CD4-positive, alpha-beta T cell treated with Interleukin-4 for 1 hour (primary cell): ENCODE measurements around the gene ALCAM.
"Not testable (repeated sequence)": the region's sequence is repeated elsewhere in the genome, so short reads cannot be mapped to it uniquely, and the experiment has no call there.

Experiments used
- DNase-seq, 2 donors: peaks; one replicate each; pipeline ENCODE4 v3.0.0-alpha.2; 2020 to 2022

ALCAM gene

DNA sequence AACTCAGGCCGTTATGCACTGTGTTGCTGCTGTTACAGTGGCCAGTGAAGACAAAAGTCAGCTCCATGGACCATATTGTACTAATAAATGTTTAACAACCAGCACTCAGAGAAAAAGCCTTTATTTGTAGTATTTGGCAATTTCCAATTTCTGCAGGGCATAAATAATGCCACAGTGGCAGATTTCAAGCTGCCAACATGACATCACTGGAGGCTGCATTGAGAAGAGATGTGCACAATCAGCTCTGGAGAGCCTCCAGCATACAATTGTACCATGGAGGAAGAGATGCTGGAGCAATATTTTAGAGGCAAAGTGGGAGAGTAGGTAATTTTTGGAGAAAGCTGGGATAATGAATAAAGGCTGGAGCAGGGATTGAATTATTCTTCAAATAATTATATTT lies 9.7 kb upstream of the ALCAM start:
- DNase-seq, result no peak

DNA sequence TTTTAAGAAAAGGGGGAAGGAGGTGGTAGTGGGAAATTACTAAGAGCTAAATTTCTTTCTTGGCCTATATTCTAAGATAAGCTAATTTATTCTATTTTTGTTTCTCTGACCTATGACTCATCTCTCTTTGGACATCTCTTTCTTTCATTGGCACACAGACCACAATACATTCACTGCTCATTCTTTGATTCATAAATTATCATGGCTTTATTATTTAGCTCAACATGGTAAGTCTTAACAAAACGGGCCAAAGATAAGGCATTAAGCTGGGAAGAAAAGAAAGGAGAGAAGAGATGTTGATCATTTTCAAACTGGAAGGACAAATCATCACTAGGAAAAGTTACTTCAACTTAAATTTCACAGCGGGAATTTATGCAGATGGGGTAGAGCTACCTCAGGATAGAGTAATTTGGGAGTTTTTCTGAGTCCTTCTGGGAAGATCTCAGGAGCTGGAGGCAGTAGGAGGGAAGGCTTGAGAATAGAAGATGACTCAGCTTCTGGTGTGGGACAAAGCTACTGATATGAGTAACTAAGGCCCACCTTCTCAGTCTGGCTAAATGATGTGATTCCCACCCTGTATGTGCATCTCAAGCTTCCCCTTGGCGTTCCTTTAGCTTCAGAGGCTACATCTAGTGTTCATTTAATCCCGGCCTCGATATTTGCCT lies 7.5 kb upstream of the ALCAM start:
- no peak for DNase-seq

DNA sequence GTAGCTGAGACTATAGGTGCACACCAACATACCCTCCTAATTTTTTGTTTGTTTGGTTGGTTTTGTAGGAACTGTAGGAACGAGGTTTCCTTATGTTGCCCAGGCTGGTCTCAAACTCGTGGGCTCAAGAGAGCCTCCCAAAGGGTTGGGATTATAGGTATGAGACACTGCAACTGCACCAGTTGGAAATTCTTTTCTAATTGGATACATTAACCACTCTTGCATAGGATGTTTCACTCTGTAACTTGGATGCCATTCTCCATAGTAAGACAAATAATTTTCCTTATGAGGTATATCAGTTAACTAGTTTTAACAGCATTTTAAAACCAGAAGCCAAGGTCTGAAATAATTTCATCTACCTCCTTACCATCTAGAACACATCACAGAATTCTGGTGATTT lies 6.7 kb upstream of the ALCAM start:
- no peak for DNase-seq

DNA sequence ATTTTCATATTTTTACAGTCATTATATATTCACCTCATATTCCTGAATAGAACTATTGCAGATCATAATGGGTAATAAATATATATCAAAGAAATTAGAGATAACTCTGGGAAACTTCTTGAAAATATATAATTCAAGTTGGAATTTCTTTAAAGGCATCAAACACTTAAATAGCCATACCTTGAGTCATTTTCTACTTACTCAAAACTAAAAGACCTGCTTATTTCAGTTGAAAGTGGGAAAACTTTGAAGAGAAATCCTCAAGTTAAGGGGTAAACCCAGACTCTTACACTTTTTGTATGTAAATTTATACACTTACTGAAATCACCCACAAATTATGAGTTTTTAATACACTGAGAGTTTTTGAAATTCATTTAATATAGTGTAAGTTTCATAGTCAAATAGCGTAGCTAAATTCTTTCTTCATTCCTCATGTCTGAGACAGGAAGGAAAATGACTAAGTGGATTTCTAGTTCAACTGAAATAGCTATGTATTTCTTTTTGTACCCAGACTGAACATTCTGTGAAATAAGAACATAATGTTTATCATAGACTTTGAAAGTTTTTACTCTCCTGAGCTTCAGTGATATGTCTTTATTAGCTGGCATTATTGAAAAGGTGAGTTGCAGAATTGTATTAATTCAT lies 4.6 kb upstream of the ALCAM start:
- no peak for DNase-seq

DNA sequence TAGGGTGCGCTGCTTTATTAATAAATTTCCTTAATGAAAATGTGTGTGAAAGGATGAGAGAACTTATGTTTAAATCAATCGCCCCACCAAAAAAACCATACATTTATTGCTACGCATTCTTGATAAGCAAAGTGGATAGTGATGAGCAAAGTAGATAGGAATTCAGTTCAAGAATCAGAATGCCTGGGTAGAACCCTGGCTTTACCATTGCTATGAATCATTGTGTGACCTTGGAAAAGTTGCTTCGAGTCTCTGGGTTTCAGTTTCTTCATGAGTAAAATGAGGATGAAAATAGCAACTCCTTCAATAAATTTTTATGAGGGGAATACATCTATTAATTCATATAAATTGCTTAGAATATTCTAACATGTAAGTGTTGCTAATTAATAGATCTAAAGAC lies 2.6 kb upstream of the ALCAM start:
- no peak for DNase-seq

DNA sequence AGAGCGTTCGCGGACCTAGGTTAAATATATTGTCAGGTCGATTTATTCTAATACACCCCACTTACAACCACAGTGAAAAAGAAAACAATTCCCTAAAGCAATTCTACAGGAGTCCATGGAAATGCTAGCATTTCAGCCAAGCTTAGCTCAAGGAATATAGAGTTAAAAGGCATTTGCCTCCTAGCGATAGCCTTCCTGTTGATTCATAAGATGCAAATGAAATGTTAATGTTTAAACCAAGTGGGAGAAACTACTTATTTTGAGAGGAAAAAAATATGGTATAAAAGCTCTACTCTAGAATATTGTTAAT lies 1.7 kb upstream of the ALCAM start:
- no peak for DNase-seq

DNA sequence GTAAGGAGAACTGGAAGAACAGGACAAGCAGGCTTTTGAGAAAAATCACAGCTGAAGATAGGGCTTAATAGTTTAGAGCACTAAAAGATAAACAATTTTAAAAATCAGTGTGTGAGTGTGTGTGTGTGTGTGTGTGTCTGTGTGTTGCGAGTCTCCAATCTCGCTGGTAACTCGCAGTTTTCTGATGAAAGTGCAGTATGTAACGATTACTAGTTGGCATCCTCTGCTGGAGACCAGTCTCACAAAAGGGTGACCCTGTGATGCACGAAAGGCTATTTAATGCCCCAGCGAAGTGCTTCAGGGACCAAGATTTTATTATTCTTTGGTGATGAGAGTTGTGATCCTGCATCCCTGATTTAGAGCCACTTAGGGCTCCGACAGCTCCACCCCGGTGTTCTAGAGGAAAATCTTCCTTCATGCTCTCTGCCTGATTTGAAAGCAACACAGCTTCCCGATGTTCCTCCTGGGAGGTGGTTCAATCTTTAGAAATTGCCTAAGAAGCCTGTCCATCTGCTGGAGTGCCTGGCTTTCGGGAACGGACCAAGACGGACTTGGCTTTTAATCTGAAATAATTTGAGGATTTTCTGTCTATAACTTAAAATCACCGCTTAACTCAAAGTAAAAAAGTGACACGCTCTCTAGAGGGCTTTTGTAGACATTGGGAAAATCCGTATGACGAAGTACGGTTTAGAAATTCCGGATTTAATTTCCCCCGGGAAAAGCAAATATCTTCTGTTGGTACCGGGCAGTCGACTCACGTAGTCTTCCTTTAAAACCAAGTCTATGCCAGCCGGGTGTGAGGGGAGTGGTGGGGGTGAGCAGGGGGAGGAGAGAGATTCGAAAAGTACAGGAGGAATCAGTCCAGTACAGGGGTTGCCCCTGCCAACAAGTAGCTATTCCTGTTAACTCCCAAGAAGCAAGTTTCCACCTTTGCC lies 1.1 kb upstream of the ALCAM start:
- no peak for DNase-seq

DNA sequence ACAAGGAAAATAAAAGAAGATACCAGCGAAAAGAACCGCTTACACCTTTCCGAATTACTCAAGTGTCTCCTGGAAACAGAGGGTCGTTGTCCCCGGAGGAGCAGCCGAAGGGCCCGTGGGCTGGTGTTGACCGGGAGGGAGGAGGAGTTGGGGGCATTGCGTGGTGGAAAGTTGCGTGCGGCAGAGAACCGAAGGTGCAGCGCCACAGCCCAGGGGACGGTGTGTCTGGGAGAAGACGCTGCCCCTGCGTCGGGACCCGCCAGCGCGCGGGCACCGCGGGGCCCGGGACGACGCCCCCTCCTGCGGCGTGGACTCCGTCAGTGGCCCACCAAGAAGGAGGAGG lies 325 bp downstream of the ALCAM start:
- peak in 1 of 2 donors; percentile 17 for DNase-seq

DNA sequence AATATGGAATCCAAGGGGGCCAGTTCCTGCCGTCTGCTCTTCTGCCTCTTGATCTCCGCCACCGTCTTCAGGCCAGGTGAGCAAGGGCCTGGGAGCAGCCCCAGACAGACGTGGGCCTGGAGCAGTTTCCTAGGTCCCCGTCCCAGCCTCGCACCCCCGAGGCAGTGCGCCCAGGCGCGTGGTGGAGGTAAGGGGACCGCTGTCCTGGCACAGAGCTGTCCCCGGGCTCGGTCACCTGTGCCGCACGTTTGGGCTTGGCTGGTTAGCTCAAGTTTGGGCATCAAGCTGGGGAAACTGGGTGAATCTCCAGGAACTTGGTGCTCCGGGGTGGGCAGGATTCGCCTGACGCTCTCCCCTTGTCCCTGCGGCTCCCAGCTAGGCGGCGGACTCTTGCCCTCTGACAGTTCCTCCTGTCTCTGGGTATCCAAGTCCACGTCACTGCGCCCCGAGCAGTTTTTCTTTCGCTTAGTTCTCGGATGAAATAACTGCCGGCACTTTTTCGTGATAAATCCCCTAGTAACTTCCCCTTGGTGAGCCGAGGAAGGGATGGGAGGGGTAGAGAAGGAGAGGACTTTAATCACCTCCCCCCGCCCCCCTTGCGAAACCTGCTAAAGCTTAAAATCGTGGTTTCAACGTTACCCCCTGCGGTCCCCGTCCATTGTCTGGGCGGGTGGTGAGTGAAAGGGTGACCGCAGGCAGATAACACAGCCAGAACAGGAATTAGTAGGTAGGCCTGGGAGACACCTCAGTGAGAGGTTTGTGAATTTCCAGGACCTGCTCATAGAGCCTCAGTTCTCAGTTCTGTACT lies 901 bp downstream of the ALCAM start:
- DNase-seq, result peak; percentile 81

DNA sequence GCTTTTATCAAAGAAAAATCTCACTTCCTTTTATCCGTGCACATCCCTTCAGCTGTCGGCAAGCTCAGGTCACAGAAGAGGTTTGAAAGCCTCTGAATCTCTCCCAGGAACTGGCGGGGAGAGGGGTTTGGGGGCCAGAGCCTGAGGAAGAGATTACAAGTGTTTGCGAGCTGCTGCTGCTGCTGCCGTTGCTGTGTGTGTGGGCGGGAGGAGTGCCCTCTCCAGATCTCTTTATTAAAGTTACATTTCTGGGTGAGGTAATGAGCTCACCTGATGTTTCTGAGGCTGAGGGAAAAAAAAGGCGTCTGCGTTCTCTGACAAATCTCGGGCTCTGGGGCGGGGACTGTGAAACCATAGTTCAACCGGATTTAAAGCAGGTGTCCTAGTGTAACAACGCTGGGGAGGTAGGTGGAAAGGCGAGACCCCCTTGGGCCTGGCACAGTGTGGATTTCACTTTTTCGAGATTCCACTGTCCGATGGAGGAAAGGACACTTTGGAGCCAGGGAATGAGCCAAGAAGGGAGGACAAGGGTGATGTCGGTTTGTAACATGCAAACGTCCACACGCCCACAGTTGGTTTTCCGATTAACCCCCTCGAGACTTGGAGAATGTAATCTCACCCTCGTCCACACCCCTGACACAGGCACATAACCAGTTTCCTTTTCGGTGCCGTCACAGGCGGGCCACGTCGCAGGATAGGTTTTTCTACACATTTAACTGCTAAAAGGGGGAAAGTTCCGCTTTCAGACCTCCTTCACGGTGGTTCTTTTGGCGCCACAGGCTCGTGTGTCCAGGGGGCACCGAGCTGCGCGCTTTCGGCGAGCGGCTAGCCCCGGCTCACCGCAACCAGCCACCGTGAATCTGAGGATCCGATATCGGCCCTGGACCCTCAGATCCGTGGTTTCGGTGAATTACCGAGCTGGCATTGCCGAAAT lies 2.1 kb downstream of the ALCAM start:
- DNase-seq, result peak; percentile 83 to 87

DNA sequence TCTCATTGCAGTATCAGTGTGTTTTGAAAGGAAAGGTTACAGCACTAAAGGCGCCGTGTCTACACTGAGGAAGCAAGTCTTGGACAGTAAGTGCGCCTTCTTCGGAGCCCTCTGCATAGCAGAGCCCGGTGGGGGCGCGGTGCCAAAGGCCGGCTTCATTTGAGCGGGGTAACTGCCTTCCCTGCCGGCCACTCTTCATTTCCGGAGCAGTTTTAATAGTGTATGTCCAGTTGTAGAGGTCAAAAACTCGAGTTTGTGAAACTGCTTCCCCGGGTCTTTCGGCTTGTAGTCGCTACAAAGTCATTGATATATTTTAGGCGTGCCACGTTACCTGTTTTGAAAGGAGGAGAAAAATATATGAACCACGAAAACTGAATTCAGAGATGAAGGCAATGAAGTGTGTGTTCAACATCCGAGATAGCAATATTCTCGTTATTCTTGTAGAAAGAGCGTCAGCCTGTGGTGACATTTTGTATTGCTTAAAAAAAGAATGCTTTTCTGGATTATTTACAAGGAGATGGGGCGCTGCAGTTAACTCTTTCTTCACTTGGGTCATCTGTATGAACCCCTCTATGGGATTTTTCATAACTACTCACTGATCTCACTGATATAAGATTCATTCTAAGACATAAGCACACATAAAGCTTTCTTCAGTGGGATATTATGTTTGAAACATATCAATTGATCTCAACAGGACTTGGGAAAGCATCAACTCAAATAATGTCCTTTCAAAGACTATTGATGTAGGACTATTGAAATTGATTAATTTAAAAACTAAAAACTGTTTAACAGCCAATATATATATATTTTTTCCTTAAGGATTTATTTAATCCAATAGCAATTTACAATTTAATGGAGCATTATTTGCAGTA lies 3.0 kb downstream of the ALCAM start:
- peak; percentile 41 to 71 for DNase-seq

DNA sequence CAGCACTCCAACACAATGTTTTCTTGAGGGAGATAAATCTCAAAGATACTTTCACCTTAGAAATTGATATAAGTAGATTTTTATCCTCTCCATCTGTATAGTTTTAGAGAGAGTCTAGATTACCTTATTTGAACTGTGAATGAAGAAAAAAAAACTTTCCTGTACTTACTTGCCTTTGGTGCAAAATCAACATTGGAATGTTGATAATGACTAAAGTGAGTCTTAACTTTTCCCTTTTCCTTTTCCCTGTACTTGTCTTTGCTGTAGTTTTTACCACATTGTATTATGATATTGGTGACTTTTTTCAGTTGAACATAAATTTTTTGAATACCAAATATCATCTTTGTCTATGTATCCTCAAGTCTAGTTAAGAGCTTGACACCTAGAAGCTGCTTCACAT lies 6.7 kb downstream of the ALCAM start:
- DNase-seq, result no peak

DNA sequence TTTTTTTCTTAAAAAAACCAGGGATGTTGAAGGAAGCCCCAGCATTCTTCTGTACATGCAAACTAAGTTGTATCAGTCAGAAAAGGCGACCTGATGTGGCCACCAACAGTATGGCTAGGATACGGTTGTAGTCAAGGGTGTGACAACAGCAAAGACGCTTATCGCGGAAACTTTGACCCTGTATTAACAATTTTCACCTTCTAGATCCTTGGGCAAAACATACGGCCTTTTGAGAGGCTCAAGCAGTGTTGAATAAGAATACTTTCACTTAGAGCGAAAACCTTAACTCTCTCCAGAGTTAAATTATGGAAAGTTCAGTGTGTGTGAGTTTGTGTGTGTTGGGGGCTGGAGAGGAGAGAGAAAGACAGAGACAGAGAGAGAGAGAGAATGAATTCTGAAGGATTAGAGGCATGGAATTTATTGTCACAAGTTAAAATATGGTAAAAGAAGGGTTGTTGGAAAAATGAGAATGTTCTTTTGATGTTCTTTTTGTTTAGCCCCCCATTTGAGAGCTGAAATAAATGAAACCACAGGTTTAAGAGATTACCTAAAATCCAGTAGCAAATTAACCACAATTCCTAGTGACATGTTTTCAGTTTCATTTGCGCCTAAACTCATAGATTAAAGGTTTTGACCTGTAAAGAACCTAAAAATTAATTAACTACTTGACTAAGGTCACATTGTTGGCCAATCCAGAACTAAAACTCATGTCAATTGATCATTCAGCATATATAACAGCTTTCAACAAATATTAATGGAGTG lies 9.2 kb downstream of the ALCAM start:
- no peak for DNase-seq

DNA sequence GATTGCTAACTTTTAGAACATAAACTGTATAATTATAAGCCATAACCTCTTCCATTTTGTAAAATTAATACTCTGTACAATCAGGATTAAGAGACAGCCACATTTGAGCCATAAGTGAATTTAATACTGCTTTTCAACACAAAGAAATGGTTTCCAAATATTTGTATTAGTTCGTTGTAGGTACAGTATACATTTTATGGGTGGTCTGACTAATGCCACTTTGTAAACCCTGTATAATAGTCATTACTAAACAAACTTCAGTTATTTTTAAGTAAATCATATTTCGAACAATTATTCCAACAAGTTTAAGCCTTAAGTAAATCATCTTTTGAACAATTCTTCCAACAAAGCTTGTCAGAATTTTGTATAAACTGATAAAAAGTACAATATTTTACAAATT lies 11.0 kb downstream of the ALCAM start:
- DNase-seq, result no peak

DNA sequence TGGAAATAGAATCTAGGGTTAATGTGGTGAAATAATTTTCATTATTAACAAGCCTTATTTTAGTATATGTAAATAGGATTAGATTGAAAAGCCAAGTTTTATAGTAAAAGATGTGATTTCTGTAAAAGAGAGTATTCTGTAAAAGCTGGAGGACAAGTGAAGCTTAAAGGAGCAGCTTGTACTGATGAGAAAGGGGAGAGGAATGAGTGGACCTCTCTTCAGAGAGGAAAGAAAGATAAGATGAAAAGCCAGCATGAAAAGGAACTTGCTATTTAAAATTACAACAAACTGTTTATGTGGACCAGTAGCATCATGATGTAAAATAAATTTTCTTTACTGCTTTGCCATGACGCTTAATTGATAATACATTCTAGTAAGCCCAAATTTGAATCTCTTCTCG lies 18.5 kb downstream of the ALCAM start:
- DNase-seq, result no peak

DNA sequence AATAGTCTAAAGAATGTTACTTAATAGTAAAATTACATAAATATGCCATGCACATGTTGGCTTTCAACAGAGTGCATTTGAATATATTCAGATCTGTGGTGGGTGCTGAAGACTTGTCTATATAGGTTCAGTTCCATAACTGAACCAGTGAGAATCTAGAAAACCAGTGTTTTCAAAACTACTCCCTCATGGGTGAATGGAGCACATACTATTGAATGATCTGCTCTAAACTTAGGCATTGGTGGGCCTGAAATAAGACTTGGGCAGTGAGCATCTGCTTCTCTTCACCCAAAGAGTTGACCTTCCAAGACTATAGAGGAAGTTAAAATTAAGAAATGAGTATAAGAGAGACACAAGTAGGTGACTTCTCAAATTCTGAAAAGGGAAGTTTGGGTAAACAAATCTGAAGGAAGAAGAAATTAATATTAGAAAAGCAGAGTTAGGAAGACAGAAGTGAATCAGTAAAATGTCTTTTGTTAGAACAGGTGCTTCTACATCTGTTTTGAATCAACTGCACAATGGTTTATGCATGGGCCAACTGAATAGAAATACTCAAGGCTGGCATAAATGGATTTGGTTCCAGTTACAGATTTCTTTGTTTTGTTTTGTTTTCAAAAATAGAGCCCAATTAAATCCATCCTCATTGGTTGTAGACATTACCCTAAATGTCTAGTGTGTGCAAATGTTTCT lies 19.3 kb downstream of the ALCAM start:
- no peak for DNase-seq

DNA sequence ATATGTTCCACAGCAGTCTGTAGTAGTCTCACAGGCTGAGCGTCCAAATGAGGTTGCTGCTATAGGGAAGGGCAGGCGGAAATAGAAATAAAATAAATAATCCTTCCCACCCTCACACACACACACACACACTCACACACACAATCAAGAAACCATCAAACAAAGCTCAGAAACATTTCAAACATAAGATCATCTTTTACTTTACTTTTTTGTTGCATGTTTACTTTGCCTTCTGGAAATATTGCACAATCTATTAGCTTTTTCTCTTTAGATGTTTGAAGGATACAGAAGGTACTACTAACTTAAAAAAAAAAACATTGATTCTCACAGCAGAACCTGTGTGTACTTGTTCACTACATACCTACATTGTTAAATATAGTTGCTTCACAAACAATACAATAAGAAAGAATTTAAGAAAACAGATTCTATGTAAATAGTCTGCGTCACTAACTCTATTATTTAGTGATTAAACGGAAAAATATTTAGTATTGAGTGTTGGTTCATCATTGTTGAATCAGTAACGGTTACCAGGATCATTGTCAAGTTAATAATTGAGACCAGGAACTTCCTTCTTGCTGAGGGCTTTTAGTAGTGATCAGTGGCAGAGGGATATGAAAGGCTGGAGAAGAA lies 20.5 kb downstream of the ALCAM start:
- no peak for DNase-seq

DNA sequence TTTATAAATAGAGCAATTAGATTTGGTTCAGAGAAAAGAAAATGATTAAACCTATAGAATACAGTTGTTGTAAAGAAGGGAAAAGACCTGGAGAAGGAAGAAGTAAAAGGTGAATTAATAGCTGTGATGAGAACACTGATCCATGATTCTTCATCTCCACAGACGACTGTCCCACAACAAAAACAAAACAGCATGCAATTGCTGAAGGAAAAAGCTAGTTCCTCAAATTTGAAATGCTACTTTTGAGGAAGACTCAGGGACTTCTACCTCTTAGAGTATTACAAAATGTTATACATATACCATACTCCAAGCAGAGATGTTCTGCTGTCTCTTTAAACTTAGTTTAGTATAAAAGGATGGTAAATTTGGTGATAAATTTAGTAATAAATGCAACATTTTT lies 21.5 kb downstream of the ALCAM start:
- no peak for DNase-seq

DNA sequence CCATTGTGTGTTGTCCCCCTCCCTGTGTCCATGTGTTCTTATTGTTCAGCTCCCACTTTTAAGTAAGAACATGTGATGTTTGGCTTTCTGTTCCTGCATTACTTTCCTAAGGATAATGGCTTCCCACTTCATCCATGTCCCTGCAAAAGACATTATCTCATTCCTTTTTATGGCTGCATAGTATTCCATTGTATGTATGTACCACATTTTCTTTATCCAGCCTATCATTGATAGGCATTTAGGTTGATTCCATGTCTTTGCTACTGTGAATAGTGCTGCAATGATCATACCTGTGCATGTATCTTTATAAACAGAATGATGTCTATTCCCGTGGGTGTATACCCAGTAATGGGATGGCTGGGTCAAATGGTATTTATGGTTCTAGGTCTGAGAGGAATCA lies 23.1 kb downstream of the ALCAM start:
- DNase-seq, result not testable (repeated sequence)
